Thyroid gland (tissue), 4 donors: Measurements from ENCODE around the gene LRP6. TPM values are rescaled to one million over a fixed set of nuclear protein-coding genes. Genes with fewer than 3 reads are reported as not detected.
"Not testable (repeated sequence)": the region's sequence is repeated elsewhere in the genome, so short reads cannot be mapped to it uniquely, and the experiment has no call there.

Source experiments
- DNase-seq, 2 donors: peaks; one replicate each; pipeline ENCODE4 v3.0.0-alpha.2; 2019
- H3K27ac ChIP-seq, 3 donors: fragments of 200-600 bp; sonication (generic); 1 replicate in 2 of 3; 2 replicates in 1 of 3; pipeline ENCODE4 v1.5.1; 2016 to 2019; ENCODE audit warnings: mild to moderate bottlenecking in 1 of 3, moderate library complexity in 1 of 3
- H3K27me3 ChIP-seq: fragments of 200-600 bp; sonication (generic); one replicate; pipeline ENCODE4 v1.5.1; 2019
- H3K36me3 ChIP-seq, 2 donors: fragments of 200-600 bp; sonication (generic); one replicate each; pipeline ENCODE4 v1.5.1; 2016 to 2019
- H3K4me1 ChIP-seq, 2 donors: fragments of 200-600 bp; sonication (generic); one replicate each; pipeline ENCODE4 v1.5.1; 2017 to 2019
- H3K4me3 ChIP-seq, 3 donors: fragments of 200-600 bp; sonication (generic); replicated peaks in 1 of 3; 1 replicate in 2 of 3; 2 replicates in 1 of 3; pipeline ENCODE4 v1.5.1; 2016; ENCODE audit warnings: mild to moderate bottlenecking in 1 of 3
- H3K9me3 ChIP-seq: fragments of 200-600 bp; sonication (generic); one replicate; pipeline ENCODE4 v1.5.1; 2017
- CTCF ChIP-seq, 6 experiments: fragments of 200-600 bp in 3 of 6; fragments of 450-650 bp in 3 of 6; sonication (generic) in 3 of 6; IDR thresholded peaks; one replicate each; pipeline ENCODE4 v1.5.1; 2016 to 2019; ENCODE audit warnings: antibody characterized with exemption in 6 of 6, mild to moderate bottlenecking in 2 of 6, inconsistent platforms in 1 of 6, moderate library complexity in 1 of 6
- POLR2A ChIP-seq, 2 donors: fragments of 450-650 bp; IDR thresholded peaks; one replicate each; pipeline ENCODE4 v1.6.1; 2017; ENCODE audit warnings: antibody characterized with exemption in 2 of 2, mild to moderate bottlenecking in 2 of 2, moderate library complexity in 1 of 2
- WGBS, 2 donors: methylation state at CpG; one replicate each; pipeline ENCODE4 v1.1.5; 2017; 5-methylcytosine and 5-hydroxymethylcytosine counted together
- intact Hi-C: fragments of 100-400 bp; cut with DNase I; formaldehyde crosslinking; loops from one replicate; pipeline ENCODE4 v1.15.1; 2023
- total RNA-seq, 4 donors: library from RNA; depleted of rRNA; stranded (reverse); fragments of >200 nt; gene quantifications; one replicate each; pipeline ENCODE4 v1.2.3, GENCODE V29; 2016

Gene LRP6
- total RNA-seq: 10 to 100 TPM; 38.7 to 47.7 (median 42.7) TPM

- peaks cover 9 to 15% of the 10 kb centered on the region in 2 donors for H3K4me1 ChIP-seq
- H3K27ac ChIP-seq: peak within 1 kb of the TSS; percentile 99 to 100 (median 100)
- no peaks in the 10 kb centered on the region for H3K27me3 ChIP-seq
- H3K9me3 ChIP-seq: no peaks in the 10 kb centered on the region
- intact Hi-C loops: loop anchor here (10.0 kb wide), 1 partner anchor 68 kb away; no protein-coding TSS in a partner anchor
- peak; percentile 91 to 93 for DNase-seq
- WGBS, 2 donors: 1% methylated on average over 16 to 18 of the region's 92 CpGs
- no peaks in the 10 kb centered on the region for H3K36me3 ChIP-seq
- H3K4me3 ChIP-seq: peak within 1 kb of the TSS; percentile 77 to 93 (median 78)
- TF ChIP-seq POLR2A (IDR thresholded peaks at IDR 0.05) (peak; percentile 31 to 85), CTCF (IDR thresholded peaks at IDR 0.05) (peak in 1 of 6 experiments; percentile 3)
These were observed at the start of gene LRP6 for GRCh38 chr12:12266873-12267741. LRP6 (minus strand) TSS chr12:12267044; CDS start chr12:12266735, 309 bp downstream.

- Histone ChIP-seq H3K27me3 (no peaks in the 10 kb centered on the region), H3K27ac (no peak overlapping the region), H3K4me3 (no peak overlapping the region), H3K4me1 (peaks cover 3 to 5% of the 10 kb centered on the region in 2 donors), H3K9me3 (no peaks in the 10 kb centered on the region), H3K36me3 (no peaks in the 10 kb centered on the region)
- TF ChIP-seq CTCF (IDR thresholded peaks at IDR 0.05): no peak
- no peak for TF ChIP-seq POLR2A (IDR thresholded peaks at IDR 0.05)
- DNase-seq: no peak
- intact Hi-C loops: no loop called here
These were observed 49.0 kb upstream of the LRP6 start for GRCh38 chr12:12315838-12316237.

- H3K27me3 ChIP-seq, intact Hi-C loops, DNase-seq, H3K9me3 ChIP-seq, H3K27ac ChIP-seq, H3K4me3 ChIP-seq, H3K36me3 ChIP-seq, H3K4me1 ChIP-seq: not testable (repeated sequence)
- WGBS, 2 donors: 79 to 86% methylated on average over 10 of the region's 10 CpGs
These were observed 43.9 kb upstream of the LRP6 start for GRCh38 chr12:12310695-12311094.

GRCh38 chr12:12305568-12306300 is 38.9 kb upstream of the LRP6 start:
- H3K27me3 ChIP-seq: no peaks in the 10 kb centered on the region
- H3K4me3 ChIP-seq: no peak overlapping the region
- no peak for DNase-seq
- no peak for TF ChIP-seq POLR2A (IDR thresholded peaks at IDR 0.05)
- TF ChIP-seq CTCF (IDR thresholded peaks at IDR 0.05): no peak
- 85 to 88% methylated on average over 7 of the region's 7 CpGs for WGBS, 2 donors
- H3K36me3 ChIP-seq: no peaks in the 10 kb centered on the region
- no peaks in the 10 kb centered on the region for H3K4me1 ChIP-seq
- intact Hi-C loops: no loop called here
- no peak overlapping the region for H3K27ac ChIP-seq
- no peaks in the 10 kb centered on the region for H3K9me3 ChIP-seq

GRCh38 chr12:12302976-12303375 is 36.1 kb upstream of the LRP6 start:
- no peaks in the 10 kb centered on the region for H3K36me3 ChIP-seq
- TF ChIP-seq POLR2A (IDR thresholded peaks at IDR 0.05) (no peak), CTCF (IDR thresholded peaks at IDR 0.05) (no peak)
- no peaks in the 10 kb centered on the region for H3K4me1 ChIP-seq
- intact Hi-C loops: no loop called here
- H3K27me3 ChIP-seq: no peaks in the 10 kb centered on the region
- H3K27ac ChIP-seq: no peak overlapping the region
- H3K4me3 ChIP-seq: no peak overlapping the region
- DNase-seq: no peak
- WGBS, 2 donors: 92 to 97% methylated on average over 2 of the region's 2 CpGs
- no peaks in the 10 kb centered on the region for H3K9me3 ChIP-seq
